AG09319 (cell line): ENCODE results near the gene CELF4.
A peak's percentile ranks its signal among the peaks of the same experiment; 100 is the strongest.

ENCODE experiments used
- DNase-seq: peaks from one replicate; pipeline ENCODE4 v3.0.0-alpha.2; 2010; ENCODE audit warnings: low read depth; ENCODE audit errors: extremely low read depth
- TF ChIP-seq, protein P1 (sequence below): IDR thresholded peaks from 2 replicates; pipeline ENCODE4 v1.5.1; 2011; ENCODE audit warnings: low read depth, mild to moderate bottlenecking, inconsistent platforms, low read length, moderate library complexity

Gene CELF4

DNA sequence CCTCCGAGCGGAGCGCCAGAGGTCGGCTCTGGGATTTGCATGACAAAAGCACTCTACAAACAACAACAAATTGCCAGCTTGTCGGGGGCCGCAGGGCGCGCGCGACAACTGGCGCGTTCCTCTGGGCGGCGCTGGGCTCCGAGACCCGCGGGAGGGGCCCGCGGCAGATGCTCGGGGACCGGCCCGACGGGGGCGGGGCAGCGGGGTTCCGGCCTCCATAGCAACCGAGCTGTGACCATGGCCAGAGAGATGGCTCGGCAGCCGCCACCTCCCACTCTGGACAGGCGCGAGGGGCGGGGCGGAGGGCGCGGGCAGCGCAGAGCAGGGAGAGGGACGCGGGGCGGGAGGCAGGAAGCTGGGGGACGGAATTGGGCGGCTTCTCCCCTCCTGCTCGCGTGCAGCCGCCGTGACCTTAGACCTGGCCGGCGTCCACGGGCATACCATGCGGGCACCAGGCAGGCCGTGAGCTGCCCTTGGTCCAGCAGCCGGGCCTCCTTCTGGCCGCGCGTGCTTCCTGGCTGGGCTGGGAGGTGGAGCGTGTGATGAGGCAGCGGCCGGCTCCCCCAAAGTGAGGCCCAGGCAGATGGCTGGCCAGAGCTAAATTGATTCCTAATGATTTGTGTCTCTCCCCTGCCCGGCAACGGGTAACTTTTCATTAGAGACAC, 171.5 kb downstream of the CELF4 start:
- peak; percentile 93 for DNase-seq
- TF ChIP-seq, protein P1, sequence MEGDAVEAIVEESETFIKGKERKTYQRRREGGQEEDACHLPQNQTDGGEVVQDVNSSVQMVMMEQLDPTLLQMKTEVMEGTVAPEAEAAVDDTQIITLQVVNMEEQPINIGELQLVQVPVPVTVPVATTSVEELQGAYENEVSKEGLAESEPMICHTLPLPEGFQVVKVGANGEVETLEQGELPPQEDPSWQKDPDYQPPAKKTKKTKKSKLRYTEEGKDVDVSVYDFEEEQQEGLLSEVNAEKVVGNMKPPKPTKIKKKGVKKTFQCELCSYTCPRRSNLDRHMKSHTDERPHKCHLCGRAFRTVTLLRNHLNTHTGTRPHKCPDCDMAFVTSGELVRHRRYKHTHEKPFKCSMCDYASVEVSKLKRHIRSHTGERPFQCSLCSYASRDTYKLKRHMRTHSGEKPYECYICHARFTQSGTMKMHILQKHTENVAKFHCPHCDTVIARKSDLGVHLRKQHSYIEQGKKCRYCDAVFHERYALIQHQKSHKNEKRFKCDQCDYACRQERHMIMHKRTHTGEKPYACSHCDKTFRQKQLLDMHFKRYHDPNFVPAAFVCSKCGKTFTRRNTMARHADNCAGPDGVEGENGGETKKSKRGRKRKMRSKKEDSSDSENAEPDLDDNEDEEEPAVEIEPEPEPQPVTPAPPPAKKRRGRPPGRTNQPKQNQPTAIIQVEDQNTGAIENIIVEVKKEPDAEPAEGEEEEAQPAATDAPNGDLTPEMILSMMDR = no peak; the same call in 1 of the 2 replicates

DNA sequence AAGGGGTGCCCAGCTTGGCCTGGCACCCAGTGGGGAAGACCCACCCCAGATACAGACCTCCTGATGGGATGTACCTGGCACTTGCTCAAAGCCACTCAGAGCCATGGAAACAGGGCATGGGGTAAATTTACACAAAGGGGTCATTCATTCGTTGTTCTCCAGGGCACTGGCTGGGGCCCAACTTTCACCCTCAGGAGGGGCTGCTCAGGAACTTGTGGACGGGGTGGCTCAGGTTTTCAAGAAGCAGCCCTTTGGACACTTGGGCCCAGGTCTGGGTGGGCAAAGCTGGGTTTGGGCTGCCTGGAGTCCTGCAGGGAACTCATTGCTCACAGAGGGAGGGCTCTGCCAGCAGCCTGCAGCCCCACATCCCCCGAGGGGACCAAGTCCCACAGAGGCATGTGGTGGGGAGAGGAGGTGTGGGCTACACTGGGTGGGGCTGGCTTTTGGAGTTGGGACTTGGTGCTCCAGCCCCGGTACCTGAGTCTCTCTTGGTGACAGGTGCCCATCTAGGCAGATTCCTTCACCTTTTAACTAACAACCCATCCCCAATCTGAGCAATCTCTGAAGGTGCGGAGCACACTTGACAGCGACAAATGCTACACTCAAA, 172.3 kb downstream of the CELF4 start:
- DNase-seq = no peak
- TF ChIP-seq, protein P1 = no peak

DNA sequence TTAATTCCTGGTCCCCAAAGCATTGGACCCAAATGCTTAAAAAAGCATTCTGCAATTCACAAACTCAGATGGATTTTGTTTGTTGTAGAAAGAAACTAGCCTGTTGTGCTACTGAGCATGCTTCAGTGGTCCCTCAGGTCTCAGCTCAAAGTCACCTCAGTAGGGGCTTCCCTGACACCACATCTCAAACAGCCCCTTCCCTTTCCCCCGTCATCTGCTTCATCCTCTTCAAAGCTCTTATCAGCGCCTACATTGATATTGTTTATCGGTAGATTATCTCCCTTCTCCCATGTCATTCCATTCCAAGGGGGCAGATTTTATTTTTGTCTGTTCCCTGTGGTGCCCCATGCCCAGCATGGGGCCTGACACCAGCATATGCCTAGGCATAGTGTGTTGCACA, 172.9 kb downstream of the CELF4 start:
- no peak for DNase-seq
- TF ChIP-seq, protein P1 = no peak

GRCh38 chr18:37391698-37392548, 173.7 kb downstream of the CELF4 start:
- DNase-seq = no peak
- TF ChIP-seq, protein P1 = no peak

- TF ChIP-seq, protein P1 = no peak
- no peak for DNase-seq
Measured at GRCh38 chr18:37391156-37391555, 174.4 kb downstream of the CELF4 start.

DNA sequence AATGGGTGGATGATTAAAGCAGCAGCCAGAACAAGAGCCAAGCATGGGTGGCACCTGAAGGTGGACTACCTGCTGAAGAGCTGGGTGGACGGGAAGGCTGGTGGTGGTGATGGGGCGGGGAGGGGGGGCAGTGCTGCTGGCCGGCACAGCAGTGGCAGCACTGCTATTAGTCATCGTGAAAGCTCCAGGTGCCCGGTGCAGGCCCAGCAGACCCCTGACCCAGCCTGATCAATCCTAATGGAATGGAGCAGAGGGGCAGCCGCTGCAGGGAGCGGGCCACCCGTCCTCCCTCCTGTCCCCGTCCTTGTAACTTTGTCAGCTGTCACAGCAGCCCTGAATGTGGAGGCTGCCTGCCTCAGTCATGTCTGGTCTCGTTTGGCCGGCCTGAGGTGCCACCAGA, 174.9 kb downstream of the CELF4 start:
- no peak for DNase-seq
- TF ChIP-seq, protein P1 = no peak
